MCF 10A (cell line): ENCODE measurements around the gene GDF15. TPM values are rescaled to one million over a fixed set of nuclear protein-coding genes. Genes with fewer than 3 reads are reported as not detected.

Source experiments
- BruUV-seq: library from RNA; stranded (reverse); fragments of 400-500 nt; replicated peaks from 2 replicates; lab custom pipeline; 2021; lab: Mats Ljungman, UMichigan
- CTCF ChIA-PET: fragments of 300-600 bp; sonication (Branson Sonifier 250); formaldehyde crosslinking; extraction: SDS; loops from one replicate; lab custom pipeline; 2021; ENCODE audit warnings: antibody characterized with exemption, inconsistent platforms; lab: Yijun Ruan, JAX
- POLR2A ChIA-PET: fragments of 300-600, 350-650 bp; sonication (Branson Sonifier 250); formaldehyde crosslinking; extraction: SDS; loops from one replicate; lab custom pipeline; 2020; ENCODE audit warnings: antibody characterized with exemption, inconsistent platforms; lab: Yijun Ruan, JAX
- DNase-seq: peaks from one replicate; pipeline ENCODE4 v3.0.0-alpha.2; 2018; ENCODE audit not compliant: unreplicated experiment
- H3K27ac Mint-ChIP-seq: one replicate; pipeline ENCODE4 v1.8.0; 2022; ENCODE audit warnings: mild to moderate bottlenecking, low read depth, mixed read lengths; ENCODE audit not compliant: unreplicated experiment
- H3K27me3 Mint-ChIP-seq: one replicate; pipeline ENCODE4 v1.8.0; 2022; ENCODE audit warnings: mixed read lengths; ENCODE audit not compliant: insufficient read depth, unreplicated experiment
- H3K36me3 Mint-ChIP-seq: one replicate; pipeline ENCODE4 v1.8.0; 2022; ENCODE audit warnings: mild to moderate bottlenecking, moderate library complexity, mixed read lengths; ENCODE audit not compliant: insufficient read depth, unreplicated experiment
- H3K4me1 Mint-ChIP-seq: one replicate; pipeline ENCODE4 v1.8.0; 2022; ENCODE audit warnings: mixed read lengths; ENCODE audit not compliant: insufficient read depth, unreplicated experiment
- H3K4me3 Mint-ChIP-seq: one replicate; pipeline ENCODE4 v1.8.0; 2022; ENCODE audit warnings: mild to moderate bottlenecking, moderate library complexity, mixed read lengths; ENCODE audit not compliant: unreplicated experiment
- H3K9me3 Mint-ChIP-seq: one replicate; pipeline ENCODE4 v1.8.0; 2022; ENCODE audit warnings: mixed read lengths; ENCODE audit not compliant: unreplicated experiment
- intact Hi-C: fragments of 100-400 bp; cut with micrococcal nuclease; formaldehyde crosslinking; loops from 2 replicates; pipeline ENCODE4 v1.14.1; 2022
- total RNA-seq: library from RNA; stranded (reverse); gene quantifications from 2 replicates; pipeline ENCODE4 v1.2.3, GENCODE V29; 2022
- TF ChIP-seq, protein P1 (sequence below): fragments of 200-600 bp; IDR thresholded peaks from one replicate; pipeline ENCODE4 v1.8.0; 2022; ENCODE audit warnings: antibody characterized with exemption, mild to moderate bottlenecking; ENCODE audit not compliant: unreplicated experiment

GDF15 gene
- total RNA-seq, 1 experiment from 2014 or later: 193 TPM

DNA sequence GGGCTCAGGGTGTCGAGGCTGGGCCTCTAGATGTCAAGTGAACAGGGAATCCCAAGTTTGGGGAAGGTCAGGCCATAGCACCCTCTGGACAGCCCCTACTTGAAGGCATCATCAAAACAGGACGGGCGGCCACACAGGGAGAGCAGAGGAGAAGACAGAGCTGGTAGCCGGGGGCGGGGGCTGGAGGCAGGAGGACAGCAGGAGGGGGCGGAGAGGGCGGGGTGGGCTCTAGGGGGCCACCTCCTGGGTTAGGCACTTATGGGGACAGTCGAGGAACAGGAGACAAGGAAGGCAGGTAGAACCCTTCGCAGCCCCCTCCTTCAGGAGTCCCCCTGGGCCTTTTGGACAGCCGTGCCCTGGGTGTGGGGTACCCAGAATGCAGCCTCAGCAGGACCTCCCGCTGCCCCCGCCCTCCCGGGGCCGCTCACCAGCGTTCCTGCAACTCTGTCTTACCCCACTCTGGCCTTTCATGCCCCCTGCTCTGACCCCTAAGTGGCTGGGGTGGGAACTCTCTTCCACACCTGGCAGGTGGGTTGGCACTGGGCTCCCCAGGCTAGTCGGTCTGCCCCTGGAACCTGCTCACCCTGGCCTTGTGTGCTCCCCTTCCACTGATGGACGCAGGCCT lies 39.0 kb downstream of the GDF15 start:
- Mint-ChIP-seq H3K4me3 (no peak overlapping the region), H3K27ac (no peak overlapping the region), H3K36me3 (peaks cover 6% of the 10 kb centered on the region), H3K4me1 (peaks cover 26% of the 10 kb centered on the region), H3K9me3 (no peaks in the 10 kb centered on the region), H3K27me3 (no peaks in the 10 kb centered on the region)
- POLR2A ChIA-PET: interaction anchor here (0.7 kb wide), 1 partner anchor 145 kb away, joined by 3 read pairs; no protein-coding TSS in a partner anchor
- DNase-seq: no peak
- CTCF ChIA-PET: interaction anchor here (0.6 to 1.0 kb wide), 4 partner anchors 15 to 90 kb away, joined by 3 to 4 read pairs (median 3); partner anchors contain the start of gene GDF15
- no TSS peak for BruUV-seq
- intact Hi-C loops: no loop called here
- TF ChIP-seq, protein P1, sequence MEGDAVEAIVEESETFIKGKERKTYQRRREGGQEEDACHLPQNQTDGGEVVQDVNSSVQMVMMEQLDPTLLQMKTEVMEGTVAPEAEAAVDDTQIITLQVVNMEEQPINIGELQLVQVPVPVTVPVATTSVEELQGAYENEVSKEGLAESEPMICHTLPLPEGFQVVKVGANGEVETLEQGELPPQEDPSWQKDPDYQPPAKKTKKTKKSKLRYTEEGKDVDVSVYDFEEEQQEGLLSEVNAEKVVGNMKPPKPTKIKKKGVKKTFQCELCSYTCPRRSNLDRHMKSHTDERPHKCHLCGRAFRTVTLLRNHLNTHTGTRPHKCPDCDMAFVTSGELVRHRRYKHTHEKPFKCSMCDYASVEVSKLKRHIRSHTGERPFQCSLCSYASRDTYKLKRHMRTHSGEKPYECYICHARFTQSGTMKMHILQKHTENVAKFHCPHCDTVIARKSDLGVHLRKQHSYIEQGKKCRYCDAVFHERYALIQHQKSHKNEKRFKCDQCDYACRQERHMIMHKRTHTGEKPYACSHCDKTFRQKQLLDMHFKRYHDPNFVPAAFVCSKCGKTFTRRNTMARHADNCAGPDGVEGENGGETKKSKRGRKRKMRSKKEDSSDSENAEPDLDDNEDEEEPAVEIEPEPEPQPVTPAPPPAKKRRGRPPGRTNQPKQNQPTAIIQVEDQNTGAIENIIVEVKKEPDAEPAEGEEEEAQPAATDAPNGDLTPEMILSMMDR: no peak

DNA sequence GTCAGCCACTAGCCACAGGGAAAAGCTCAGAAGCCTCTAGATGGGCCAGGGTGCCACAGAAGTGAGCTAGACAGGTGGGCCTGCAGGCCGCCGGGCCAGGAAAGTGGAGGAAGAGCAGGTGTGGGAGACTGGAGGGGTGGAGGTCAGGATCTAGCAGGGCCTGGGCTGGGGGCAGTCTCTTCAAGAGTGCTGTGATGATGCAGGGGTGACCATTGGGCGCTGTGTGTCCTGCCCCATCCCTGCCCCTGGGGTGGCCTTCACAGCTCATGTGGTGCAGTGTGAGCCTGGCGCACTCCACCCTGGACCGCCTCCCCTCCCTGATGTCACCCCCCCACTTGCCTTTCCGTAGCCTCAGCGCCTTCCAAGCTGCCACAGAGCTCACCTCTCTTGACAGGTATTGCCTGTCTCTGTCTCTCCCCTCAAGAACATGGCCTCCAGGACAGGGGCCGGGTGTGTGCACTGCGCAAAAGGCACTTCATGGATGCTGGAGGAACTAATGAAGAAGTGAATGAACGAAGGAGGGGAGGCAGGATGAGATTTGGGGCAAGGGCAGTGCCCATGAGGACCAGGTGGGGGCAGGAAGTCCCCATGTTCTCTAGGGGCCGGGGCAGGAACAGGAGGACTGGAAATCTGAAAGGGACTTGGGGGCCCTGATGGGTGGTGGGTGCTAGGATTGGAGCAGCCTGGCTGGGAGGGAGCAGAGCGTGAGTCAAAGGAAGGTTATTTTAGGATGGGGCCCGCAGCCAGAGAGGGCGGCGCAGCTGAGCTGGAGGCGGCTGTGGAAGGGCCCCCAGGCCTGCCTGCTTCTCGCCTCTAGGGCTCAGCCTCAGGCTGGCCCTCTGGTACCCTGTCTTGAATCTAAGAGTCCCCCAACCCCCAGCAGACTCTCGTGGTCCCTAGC lies 39.8 kb downstream of the GDF15 start:
- TF ChIP-seq, protein P1: no peak
- peaks cover 26% of the 10 kb centered on the region for H3K4me1 Mint-ChIP-seq
- no peaks in the 10 kb centered on the region for H3K36me3 Mint-ChIP-seq
- ChIA-PET POLR2A (interaction anchor here (0.6 to 0.7 kb wide), 2 partner anchors 13 to 145 kb away, joined by 3 read pairs; no protein-coding TSS in a partner anchor), CTCF (interaction anchor here (0.6 to 1.0 kb wide), 5 partner anchors 15 to 89 kb away, joined by 3 to 4 read pairs (median 3); partner anchors contain the start of gene GDF15)
- intact Hi-C loops: no loop called here
- DNase-seq: no peak
- BruUV-seq: no TSS peak
- no peaks in the 10 kb centered on the region for H3K9me3 Mint-ChIP-seq
- no peak overlapping the region for H3K4me3 Mint-ChIP-seq
- H3K27me3 Mint-ChIP-seq: no peaks in the 10 kb centered on the region
- H3K27ac Mint-ChIP-seq: no peak overlapping the region

DNA sequence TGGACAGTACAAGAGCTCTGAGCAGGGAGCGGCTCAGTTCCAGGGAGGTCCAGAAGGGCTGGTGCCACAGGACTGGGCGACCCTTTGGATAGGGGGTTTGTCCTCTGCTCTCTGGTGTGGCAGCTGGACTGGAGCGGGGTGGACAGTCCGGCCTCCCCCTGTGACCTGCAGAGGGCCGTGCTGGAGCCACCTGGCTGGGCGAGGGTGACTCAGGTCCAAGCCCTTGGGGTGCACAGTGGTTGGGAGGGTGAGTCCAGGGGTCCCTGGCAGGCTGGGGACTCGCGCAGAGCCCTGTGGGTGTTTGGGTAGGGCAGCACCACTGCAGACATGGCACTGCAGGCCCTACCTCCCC lies 40.4 kb downstream of the GDF15 start:
- TF ChIP-seq, protein P1: no peak
- Mint-ChIP-seq H3K27me3 (no peaks in the 10 kb centered on the region), H3K4me3 (no peak overlapping the region), H3K27ac (no peak overlapping the region), H3K9me3 (no peaks in the 10 kb centered on the region), H3K36me3 (no peaks in the 10 kb centered on the region), H3K4me1 (peaks cover 21% of the 10 kb centered on the region)
- BruUV-seq: no TSS peak
- ChIA-PET POLR2A (interaction anchor here (0.6 kb wide), 1 partner anchor 12 kb away, joined by 3 read pairs; no protein-coding TSS in a partner anchor), CTCF (interaction anchor here (0.6 kb wide), 2 partner anchors 24 to 76 kb away, joined by 3 to 4 read pairs; no protein-coding TSS in a partner anchor)
- no peak for DNase-seq
- intact Hi-C loops: no loop called here
